HFFc6 (cell line): Measurements from ENCODE around the gene EPHA10. TPM values are rescaled to one million over a fixed set of nuclear protein-coding genes. Genes with fewer than 3 reads are reported as not detected.

Source experiments
- DNase-seq: peaks from one replicate; pipeline ENCODE4 v3.0.0-alpha.2; 2018
- H3K27ac Mint-ChIP-seq: 2 replicates; pipeline ENCODE4 v1.8.0; 2020; ENCODE audit warnings: mild to moderate bottlenecking, mixed read lengths
- H3K27me3 Mint-ChIP-seq: 2 replicates; pipeline ENCODE4 v1.8.0; 2021; ENCODE audit warnings: mild to moderate bottlenecking, moderate library complexity, mixed read lengths; ENCODE audit not compliant: insufficient read depth
- H3K36me3 Mint-ChIP-seq: 2 replicates; pipeline ENCODE4 v1.8.0; 2021; ENCODE audit warnings: low read depth, mixed read lengths
- H3K4me1 Mint-ChIP-seq: 2 replicates; pipeline ENCODE4 v1.8.0; 2020; ENCODE audit warnings: low read depth, mixed read lengths
- H3K4me3 Mint-ChIP-seq: 2 replicates; pipeline ENCODE4 v1.8.0; 2020; ENCODE audit warnings: mild to moderate bottlenecking, moderate library complexity, mixed read lengths
- H3K9me3 Mint-ChIP-seq: 2 replicates; pipeline ENCODE4 v1.8.0; 2020; ENCODE audit warnings: mild to moderate bottlenecking, mixed read lengths
- CTCF ChIP-seq: fragments of 200-600 bp; sonication (generic); IDR thresholded peaks from 2 replicates; pipeline ENCODE4 v1.5.0; 2021; ENCODE audit warnings: antibody characterized with exemption, mild to moderate bottlenecking
- total RNA-seq, 6 experiments: library from RNA; stranded (reverse); fragmentation: NEBNext Ultra II Directional; extraction: Animal tissue kit (Norgen Biotek cat#: 25700); gene quantifications; 2 replicates in 1 of 6; 3 replicates in 5 of 6; pipeline ENCODE4 v1.2.3, GENCODE V29; 2021

The EPHA10 gene
- total RNA-seq, 6 experiments from 2014 or later: not detected

GRCh38 chr1:37734629-37735591, 30.0 kb downstream of the EPHA10 start:
- no peaks in the 10 kb centered on the region for H3K4me1 Mint-ChIP-seq
- H3K27ac Mint-ChIP-seq: no peak overlapping the region
- no peak overlapping the region; the same call in 1 of the 2 replicates for H3K4me3 Mint-ChIP-seq
- no peaks in the 10 kb centered on the region for H3K36me3 Mint-ChIP-seq
- H3K27me3 Mint-ChIP-seq: peaks cover 31% of the 10 kb centered on the region
- no peak for DNase-seq
- H3K9me3 Mint-ChIP-seq: no peaks in the 10 kb centered on the region
- TF ChIP-seq CTCF: no peak

- Mint-ChIP-seq H3K36me3 (no peaks in the 10 kb centered on the region), H3K9me3 (no peaks in the 10 kb centered on the region), H3K4me3 (no peak overlapping the region), H3K4me1 (no peaks in the 10 kb centered on the region), H3K27me3 (peaks cover 50% of the 10 kb centered on the region), H3K27ac (no peak overlapping the region)
- DNase-seq: no peak
- no peak for TF ChIP-seq CTCF
Observed at GRCh38 chr1:37732111-37732780, 32.7 kb downstream of the EPHA10 start.

- H3K36me3 Mint-ChIP-seq: no peaks in the 10 kb centered on the region
Observed at GRCh38 chr1:37731312-37732019, 33.5 kb downstream of the EPHA10 start.

DNA sequence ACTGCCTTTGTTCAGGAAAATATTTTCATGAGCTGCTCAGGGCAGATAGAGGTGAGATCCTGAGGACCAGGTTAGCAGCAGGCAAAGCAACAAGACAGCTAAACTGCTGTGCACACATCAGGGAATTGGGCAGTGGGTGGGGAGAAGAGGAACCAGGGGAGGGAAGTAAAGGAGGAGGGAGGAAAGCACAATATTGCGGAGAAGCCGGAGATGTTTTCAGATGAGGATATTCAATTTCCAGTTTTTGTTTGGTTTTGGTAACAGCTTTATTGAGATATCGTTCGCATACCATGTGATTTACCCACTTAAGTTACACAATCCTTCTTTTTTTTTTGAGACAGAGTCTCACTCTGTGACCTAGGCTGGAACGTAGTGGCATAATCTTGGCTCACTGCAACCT, 34.5 kb downstream of the EPHA10 start:
- H3K27me3 Mint-ChIP-seq: peaks cover 53% of the 10 kb centered on the region
- no peak overlapping the region for H3K4me3 Mint-ChIP-seq
- H3K4me1 Mint-ChIP-seq: no peaks in the 10 kb centered on the region
- no peak for DNase-seq
- no peaks in the 10 kb centered on the region for H3K36me3 Mint-ChIP-seq
- no peak overlapping the region for H3K27ac Mint-ChIP-seq
- TF ChIP-seq CTCF: no peak
- H3K9me3 Mint-ChIP-seq: no peaks in the 10 kb centered on the region

More at GRCh38 chr1:37731312-37732019, 33.5 kb downstream of the EPHA10 start:
- Mint-ChIP-seq H3K4me1 (no peaks in the 10 kb centered on the region), H3K9me3 (no peaks in the 10 kb centered on the region), H3K4me3 (no peak overlapping the region), H3K27ac (no peak overlapping the region), H3K27me3 (peaks cover 50% of the 10 kb centered on the region)
- no peak for DNase-seq
- no peak for TF ChIP-seq CTCF

DNA sequence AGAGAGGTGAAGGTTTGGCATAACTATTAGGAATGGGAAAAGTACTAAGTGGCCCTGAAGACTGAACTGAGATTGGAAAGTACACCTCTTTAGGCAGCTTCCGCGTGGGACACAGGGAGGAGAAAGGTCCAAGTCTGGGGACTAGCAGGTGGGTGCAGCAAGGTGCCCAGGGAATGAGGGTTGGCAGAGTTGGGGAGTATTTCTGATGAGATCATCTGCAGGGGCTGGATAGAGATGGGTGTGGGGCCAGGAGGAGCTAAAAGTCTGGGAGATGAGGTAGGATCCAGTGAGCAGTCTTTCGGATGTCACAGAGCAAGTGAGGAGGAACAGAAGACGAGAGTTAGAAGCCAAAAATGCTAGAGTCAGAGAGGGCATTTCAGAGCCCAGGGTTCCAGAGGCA, 36.5 kb downstream of the EPHA10 start:
- Mint-ChIP-seq H3K27ac (no peak overlapping the region), H3K36me3 (no peaks in the 10 kb centered on the region), H3K27me3 (peaks cover 51% of the 10 kb centered on the region)

More for the DNA sequence above, 36.5 kb downstream of the EPHA10 start:
- TF ChIP-seq CTCF: no peak
- Mint-ChIP-seq H3K4me3 (no peak overlapping the region), H3K9me3 (no peaks in the 10 kb centered on the region), H3K4me1 (no peaks in the 10 kb centered on the region)
- DNase-seq: no peak
